ENCODE data around the gene ARHGEF28.

The ARHGEF28 gene

GRCh38 chr5:73962801-73963425, 336.9 kb downstream of the ARHGEF28 start:
- H3K4me1 ChIP-seq (ENCODE audit: control insufficient read depth, insufficient read depth, low read length) = no peaks in the 10 kb centered on the region
- H3K4me3 ChIP-seq (ENCODE audit: low read length) = no peak overlapping the region
- H3K9ac ChIP-seq (ENCODE audit: low read depth, low read length) = no peak overlapping the region
- peaks cover 5% of the 10 kb centered on the region for H3K27me3 ChIP-seq (ENCODE audit: control insufficient read depth, insufficient read depth, low read length)
- no peaks in the 10 kb centered on the region for H3K36me3 ChIP-seq (ENCODE audit: insufficient read depth, low read length)
- no peak overlapping the region for H3K4me2 ChIP-seq (ENCODE audit: low read length)
- no peaks in the 10 kb centered on the region for H3K9me3 ChIP-seq (replicated peaks; ENCODE audit: low read length)

- peaks cover 11% of the 10 kb centered on the region for H3K4me1 ChIP-seq (ENCODE audit: control insufficient read depth, insufficient read depth, low read length)
- H3K4me2 ChIP-seq (ENCODE audit: low read length) = no peak overlapping the region
- no peak overlapping the region for H3K9ac ChIP-seq (ENCODE audit: low read depth, low read length)
Observed at GRCh38 chr5:73964352-73964865, 338.4 kb downstream of the ARHGEF28 start.

GRCh38 chr5:73966451-73966850, 340.5 kb downstream of the ARHGEF28 start:
- H3K4me3 ChIP-seq (ENCODE audit: low read length) = no peak overlapping the region
- peaks cover 11% of the 10 kb centered on the region for H3K4me1 ChIP-seq (ENCODE audit: control insufficient read depth, insufficient read depth, low read length)
- H3K36me3 ChIP-seq (ENCODE audit: insufficient read depth, low read length) = no peaks in the 10 kb centered on the region
- no peaks in the 10 kb centered on the region for H3K9me3 ChIP-seq (replicated peaks; ENCODE audit: low read length)
- no peak overlapping the region for H3K9ac ChIP-seq (ENCODE audit: low read depth, low read length)
- H3K27me3 ChIP-seq (ENCODE audit: control insufficient read depth, insufficient read depth, low read length) = peaks cover 5% of the 10 kb centered on the region
- no peak overlapping the region for H3K4me2 ChIP-seq (ENCODE audit: low read length)

More at GRCh38 chr5:73964352-73964865, 338.4 kb downstream of the ARHGEF28 start:
- peaks cover 5% of the 10 kb centered on the region for H3K27me3 ChIP-seq (ENCODE audit: control insufficient read depth, insufficient read depth, low read length)
- H3K36me3 ChIP-seq (ENCODE audit: insufficient read depth, low read length) = no peaks in the 10 kb centered on the region
- H3K9me3 ChIP-seq (replicated peaks; ENCODE audit: low read length) = no peaks in the 10 kb centered on the region
- H3K4me3 ChIP-seq (ENCODE audit: low read length) = no peak overlapping the region

GRCh38 chr5:73967347-73967746, 341.4 kb downstream of the ARHGEF28 start:
- Histone ChIP-seq H3K27me3 (ENCODE audit: control insufficient read depth, insufficient read depth, low read length) (peaks cover 5% of the 10 kb centered on the region), H3K4me2 (ENCODE audit: low read length) (no peak overlapping the region), H3K9ac (ENCODE audit: low read depth, low read length) (no peak overlapping the region), H3K4me1 (ENCODE audit: control insufficient read depth, insufficient read depth, low read length) (peaks cover 11% of the 10 kb centered on the region), H3K36me3 (ENCODE audit: insufficient read depth, low read length) (no peaks in the 10 kb centered on the region), H3K9me3 (replicated peaks; ENCODE audit: low read length) (no peaks in the 10 kb centered on the region), H3K4me3 (ENCODE audit: low read length) (no peak overlapping the region)

GRCh38 chr5:73968246-73968645, 342.2 kb downstream of the ARHGEF28 start:
- Histone ChIP-seq H3K36me3 (ENCODE audit: insufficient read depth, low read length) (no peaks in the 10 kb centered on the region), H3K9ac (ENCODE audit: low read depth, low read length) (no peak overlapping the region), H3K4me2 (ENCODE audit: low read length) (no peak overlapping the region), H3K4me1 (ENCODE audit: control insufficient read depth, insufficient read depth, low read length) (peaks cover 11% of the 10 kb centered on the region), H3K9me3 (replicated peaks; ENCODE audit: low read length) (no peaks in the 10 kb centered on the region), H3K4me3 (ENCODE audit: low read length) (no peak overlapping the region), H3K27me3 (ENCODE audit: control insufficient read depth, insufficient read depth, low read length) (peaks cover 5% of the 10 kb centered on the region)

- Histone ChIP-seq H3K4me3 (ENCODE audit: low read length) (no peak overlapping the region), H3K9me3 (replicated peaks; ENCODE audit: low read length) (no peaks in the 10 kb centered on the region), H3K4me1 (ENCODE audit: control insufficient read depth, insufficient read depth, low read length) (peaks cover 11% of the 10 kb centered on the region), H3K27me3 (ENCODE audit: control insufficient read depth, insufficient read depth, low read length) (peaks cover 5% of the 10 kb centered on the region), H3K36me3 (ENCODE audit: insufficient read depth, low read length) (no peaks in the 10 kb centered on the region), H3K4me2 (ENCODE audit: low read length) (peak overlapping the region; percentile 42), H3K9ac (ENCODE audit: low read depth, low read length) (no peak overlapping the region)
Observed at GRCh38 chr5:73968729-73969128, 342.7 kb downstream of the ARHGEF28 start.

- H3K36me3 ChIP-seq (ENCODE audit: insufficient read depth, low read length) = no peaks in the 10 kb centered on the region
- no peak overlapping the region for H3K4me3 ChIP-seq (ENCODE audit: low read length)
- H3K4me1 ChIP-seq (ENCODE audit: control insufficient read depth, insufficient read depth, low read length) = peaks cover 11% of the 10 kb centered on the region
- peak overlapping the region; percentile 42 for H3K4me2 ChIP-seq (ENCODE audit: low read length)
- peaks cover 5% of the 10 kb centered on the region for H3K27me3 ChIP-seq (ENCODE audit: control insufficient read depth, insufficient read depth, low read length)
- H3K9ac ChIP-seq (ENCODE audit: low read depth, low read length) = no peak overlapping the region
- no peaks in the 10 kb centered on the region for H3K9me3 ChIP-seq (replicated peaks; ENCODE audit: low read length)
Observed at GRCh38 chr5:73969195-73970036, 343.4 kb downstream of the ARHGEF28 start.

GRCh38 chr5:73971326-73971725, 345.3 kb downstream of the ARHGEF28 start:
- no peaks in the 10 kb centered on the region for H3K9me3 ChIP-seq (replicated peaks; ENCODE audit: low read length)
- peaks cover 11% of the 10 kb centered on the region for H3K4me1 ChIP-seq (ENCODE audit: control insufficient read depth, insufficient read depth, low read length)
- no peak overlapping the region for H3K4me2 ChIP-seq (ENCODE audit: low read length)
- no peaks in the 10 kb centered on the region for H3K36me3 ChIP-seq (ENCODE audit: insufficient read depth, low read length)
- H3K9ac ChIP-seq (ENCODE audit: low read depth, low read length) = no peak overlapping the region
- no peak overlapping the region for H3K4me3 ChIP-seq (ENCODE audit: low read length)
- H3K27me3 ChIP-seq (ENCODE audit: control insufficient read depth, insufficient read depth, low read length) = no peaks in the 10 kb centered on the region

- Histone ChIP-seq H3K4me2 (ENCODE audit: low read length) (no peak overlapping the region), H3K9ac (ENCODE audit: low read depth, low read length) (no peak overlapping the region), H3K36me3 (ENCODE audit: insufficient read depth, low read length) (no peaks in the 10 kb centered on the region), H3K9me3 (replicated peaks; ENCODE audit: low read length) (no peaks in the 10 kb centered on the region), H3K4me1 (ENCODE audit: control insufficient read depth, insufficient read depth, low read length) (peaks cover 11% of the 10 kb centered on the region), H3K4me3 (ENCODE audit: low read length) (no peak overlapping the region), H3K27me3 (ENCODE audit: control insufficient read depth, insufficient read depth, low read length) (peaks cover 7% of the 10 kb centered on the region)
Observed at GRCh38 chr5:73973135-73973534, 347.1 kb downstream of the ARHGEF28 start.

GRCh38 chr5:73974871-73975360, 348.9 kb downstream of the ARHGEF28 start:
- H3K27me3 ChIP-seq (ENCODE audit: control insufficient read depth, insufficient read depth, low read length) = peaks cover 7% of the 10 kb centered on the region
- no peaks in the 10 kb centered on the region for H3K4me1 ChIP-seq (ENCODE audit: control insufficient read depth, insufficient read depth, low read length)
- no peaks in the 10 kb centered on the region for H3K36me3 ChIP-seq (ENCODE audit: insufficient read depth, low read length)
- H3K9ac ChIP-seq (ENCODE audit: low read depth, low read length) = no peak overlapping the region
- no peak overlapping the region for H3K4me2 ChIP-seq (ENCODE audit: low read length)
- H3K4me3 ChIP-seq (ENCODE audit: low read length) = no peak overlapping the region
- no peaks in the 10 kb centered on the region for H3K9me3 ChIP-seq (replicated peaks; ENCODE audit: low read length)

- Histone ChIP-seq H3K4me2 (ENCODE audit: low read length) (no peak overlapping the region), H3K9ac (ENCODE audit: low read depth, low read length) (no peak overlapping the region), H3K27me3 (ENCODE audit: control insufficient read depth, insufficient read depth, low read length) (peaks cover 7% of the 10 kb centered on the region), H3K4me3 (ENCODE audit: low read length) (no peak overlapping the region), H3K4me1 (ENCODE audit: control insufficient read depth, insufficient read depth, low read length) (no peaks in the 10 kb centered on the region), H3K9me3 (replicated peaks; ENCODE audit: low read length) (no peaks in the 10 kb centered on the region), H3K36me3 (ENCODE audit: insufficient read depth, low read length) (no peaks in the 10 kb centered on the region)
Observed at GRCh38 chr5:73975845-73976244, 349.8 kb downstream of the ARHGEF28 start.
